Subcutaneous adipose tissue (tissue), 4 donors: ENCODE results near the gene PLTP. TPM values are rescaled to one million over a fixed set of nuclear protein-coding genes. Genes with fewer than 3 reads are reported as not detected.

Experiments used
- total RNA-seq, 4 donors: library from RNA; depleted of rRNA; stranded (reverse); fragments of >200 nt; gene quantifications; one replicate each; pipeline ENCODE4 v1.1.0, GENCODE V29; 2016
- TF ChIP-seq, protein P1 (sequence below): fragments of 450-650 bp; IDR thresholded peaks from one replicate; pipeline ENCODE4 v1.5.1; 2016; ENCODE audit warnings: low read depth, mild to moderate bottlenecking, control low read depth, antibody characterized with exemption, moderate library complexity

The PLTP gene
- total RNA-seq, 4 donors from 2014 or later, result 135 to 475 (median 261) TPM

DNA sequence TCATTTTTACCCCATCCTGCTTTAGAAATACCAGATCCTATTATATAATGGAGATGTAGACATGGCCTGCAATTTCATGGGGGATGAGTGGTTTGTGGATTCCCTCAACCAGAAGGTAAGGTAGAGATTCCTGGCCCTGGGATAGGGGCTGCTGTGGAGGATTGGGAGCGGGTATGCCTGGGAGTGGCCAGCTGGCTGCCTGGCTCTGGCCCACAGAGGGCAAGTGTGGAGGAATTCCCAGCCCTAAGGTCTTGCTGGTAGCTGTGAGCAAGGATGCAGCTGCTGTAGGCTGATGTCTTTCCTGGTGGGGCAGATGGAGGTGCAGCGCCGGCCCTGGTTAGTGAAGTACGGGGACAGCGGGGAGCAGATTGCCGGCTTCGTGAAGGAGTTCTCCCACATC lies 14.3 kb downstream of the PLTP start:
- TF ChIP-seq, protein P1, sequence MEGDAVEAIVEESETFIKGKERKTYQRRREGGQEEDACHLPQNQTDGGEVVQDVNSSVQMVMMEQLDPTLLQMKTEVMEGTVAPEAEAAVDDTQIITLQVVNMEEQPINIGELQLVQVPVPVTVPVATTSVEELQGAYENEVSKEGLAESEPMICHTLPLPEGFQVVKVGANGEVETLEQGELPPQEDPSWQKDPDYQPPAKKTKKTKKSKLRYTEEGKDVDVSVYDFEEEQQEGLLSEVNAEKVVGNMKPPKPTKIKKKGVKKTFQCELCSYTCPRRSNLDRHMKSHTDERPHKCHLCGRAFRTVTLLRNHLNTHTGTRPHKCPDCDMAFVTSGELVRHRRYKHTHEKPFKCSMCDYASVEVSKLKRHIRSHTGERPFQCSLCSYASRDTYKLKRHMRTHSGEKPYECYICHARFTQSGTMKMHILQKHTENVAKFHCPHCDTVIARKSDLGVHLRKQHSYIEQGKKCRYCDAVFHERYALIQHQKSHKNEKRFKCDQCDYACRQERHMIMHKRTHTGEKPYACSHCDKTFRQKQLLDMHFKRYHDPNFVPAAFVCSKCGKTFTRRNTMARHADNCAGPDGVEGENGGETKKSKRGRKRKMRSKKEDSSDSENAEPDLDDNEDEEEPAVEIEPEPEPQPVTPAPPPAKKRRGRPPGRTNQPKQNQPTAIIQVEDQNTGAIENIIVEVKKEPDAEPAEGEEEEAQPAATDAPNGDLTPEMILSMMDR, result no peak

DNA sequence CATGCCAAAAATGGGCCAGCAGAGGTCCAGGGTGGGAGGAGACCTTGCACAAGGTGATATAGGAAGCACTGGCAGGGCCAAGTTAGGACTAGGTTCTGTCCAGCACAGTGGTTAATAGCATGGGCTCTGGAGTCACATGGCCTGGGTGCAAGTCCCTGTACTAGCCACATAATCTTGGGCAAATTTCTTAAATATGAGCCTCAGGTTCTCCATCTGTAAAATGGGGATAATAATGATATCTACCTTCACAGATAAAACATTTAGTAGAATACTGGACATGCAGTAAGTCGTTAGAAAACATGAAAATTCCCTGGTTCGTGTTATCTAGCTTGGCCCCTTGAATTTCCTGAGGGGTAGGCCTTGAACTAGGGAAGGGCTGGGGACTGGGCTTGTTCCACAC lies 14.7 kb downstream of the PLTP start:
- TF ChIP-seq, protein P1, result no peak

DNA sequence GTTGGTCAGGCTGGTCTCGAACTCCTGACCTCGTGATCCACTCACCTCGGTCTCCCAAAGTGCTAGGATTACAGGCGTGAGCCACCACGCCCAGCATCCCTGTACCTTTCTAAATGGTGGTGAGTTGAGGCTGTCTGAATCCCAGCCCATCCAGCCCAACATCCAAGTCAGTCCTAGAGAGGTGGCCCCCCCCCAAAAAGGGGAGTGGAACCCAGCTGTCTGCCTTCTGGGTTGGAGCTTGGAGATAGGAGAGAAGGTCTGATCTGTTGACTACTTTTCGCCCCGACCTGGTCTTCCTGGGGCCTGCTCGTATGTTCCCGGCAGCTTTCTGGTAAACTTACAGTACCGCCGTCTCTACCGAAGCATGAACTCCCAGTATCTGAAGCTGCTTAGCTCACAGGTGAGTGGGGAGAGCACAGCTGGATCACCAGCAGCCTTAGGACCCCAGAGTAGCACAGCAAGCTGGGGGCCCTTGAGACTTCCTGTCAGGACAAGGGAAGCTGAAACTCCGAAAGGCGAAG lies 15.3 kb downstream of the PLTP start:
- TF ChIP-seq, protein P1, result no peak

DNA sequence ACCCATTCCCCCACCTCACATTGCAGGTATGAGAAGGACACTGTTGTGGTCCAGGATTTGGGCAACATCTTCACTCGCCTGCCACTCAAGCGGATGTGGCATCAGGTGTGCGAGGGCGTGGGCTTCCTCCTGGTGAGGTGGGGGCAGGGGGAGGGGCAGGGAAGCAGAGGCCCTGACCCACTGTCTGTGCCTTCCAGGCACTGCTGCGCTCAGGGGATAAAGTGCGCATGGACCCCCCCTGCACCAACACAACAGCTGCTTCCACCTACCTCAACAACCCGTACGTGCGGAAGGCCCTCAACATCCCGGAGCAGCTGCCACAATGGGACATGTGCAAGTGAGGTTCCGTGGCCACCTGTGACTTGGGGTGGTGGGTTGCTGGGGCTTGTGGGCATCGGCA lies 17.2 kb downstream of the PLTP start:
- TF ChIP-seq, protein P1, result no peak

DNA sequence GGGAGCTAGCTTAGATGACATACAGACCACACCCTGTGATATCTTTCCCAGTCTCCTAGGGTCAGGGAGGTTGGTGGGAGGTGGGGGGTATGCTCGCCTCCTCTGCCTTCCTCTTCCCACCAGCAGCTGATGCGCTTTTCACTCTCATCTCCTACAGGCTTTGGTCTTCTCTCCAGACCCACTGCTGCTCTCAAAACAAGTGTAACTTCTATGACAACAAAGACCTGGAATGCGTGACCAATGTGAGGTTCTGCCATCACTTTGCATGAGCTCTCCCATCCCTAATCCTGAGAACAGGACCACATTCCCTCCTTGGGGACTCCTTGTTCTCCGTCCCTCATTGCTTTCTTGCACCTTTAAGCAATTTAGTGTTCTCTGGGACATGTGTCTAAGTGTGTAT lies 18.1 kb downstream of the PLTP start:
- TF ChIP-seq, protein P1, result no peak

GRCh38 chr20:45892828-45893500 lies 19.0 kb downstream of the PLTP start:
- TF ChIP-seq, protein P1, result no peak

DNA sequence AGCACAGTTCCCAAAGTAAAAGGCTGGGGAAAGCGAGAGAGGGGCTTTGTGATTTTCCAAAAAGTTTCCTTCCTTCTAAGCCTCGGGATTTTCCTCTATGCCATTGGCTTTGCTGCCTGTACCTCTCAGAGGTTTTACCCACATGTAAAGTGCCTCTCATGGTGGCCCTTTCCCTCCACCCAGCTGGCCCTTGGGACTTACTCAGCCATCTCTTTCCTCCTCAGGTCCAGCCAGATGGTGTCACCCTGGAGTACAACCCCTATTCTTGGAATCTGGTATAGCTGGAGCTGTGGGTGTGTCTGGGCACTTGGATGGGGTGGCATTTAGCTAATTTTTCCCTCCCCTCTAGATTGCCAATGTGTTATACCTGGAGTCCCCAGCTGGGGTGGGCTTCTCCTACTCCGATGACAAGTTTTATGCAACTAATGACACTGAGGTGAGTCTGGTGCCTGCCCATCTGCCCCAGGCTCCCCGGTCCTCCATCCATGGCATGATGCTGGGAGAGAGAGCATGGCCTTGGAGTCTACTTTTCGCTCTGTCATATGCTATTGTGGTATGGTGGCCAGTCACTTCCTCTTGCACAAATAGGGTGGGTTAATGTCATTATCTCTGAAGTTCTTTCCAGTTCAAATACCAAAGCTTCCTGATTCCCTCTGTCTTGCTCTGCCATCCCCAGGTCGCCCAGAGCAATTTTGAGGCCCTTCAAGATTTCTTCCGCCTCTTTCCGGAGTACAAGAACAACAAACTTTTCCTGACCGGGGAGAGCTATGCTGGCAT lies 19.7 kb downstream of the PLTP start:
- TF ChIP-seq, protein P1, result no peak
